WTC11 (cell line): ENCODE data around the gene CELSR2.

Experiments
- CREB1 ChIP-seq: sonication (generic); formaldehyde crosslinking; IDR thresholded peaks from 2 replicates; pipeline ENCODE4 v1.8.0; 2023; ENCODE audit warnings: mild to moderate bottlenecking, missing genetic modification reagents
- CTCF ChIP-seq: fragments of 200-600 bp; IDR thresholded peaks from 2 replicates; pipeline ENCODE4 v1.8.0; 2022; ENCODE audit warnings: antibody characterized with exemption
- ETV6 ChIP-seq: sonication (generic); formaldehyde crosslinking; IDR thresholded peaks from 2 replicates; pipeline ENCODE4 v1.8.1; 2022; ENCODE audit warnings: mild to moderate bottlenecking, missing genetic modification reagents
- GABPB1 ChIP-seq: sonication (generic); formaldehyde crosslinking; IDR thresholded peaks from 2 replicates; pipeline ENCODE4 v1.8.1; 2023; ENCODE audit warnings: mild to moderate bottlenecking, missing genetic modification reagents
- NR3C1 ChIP-seq: sonication (generic); formaldehyde crosslinking; conservative IDR thresholded peaks from 2 replicates; pipeline ENCODE4 v1.8.1; 2023; ENCODE audit warnings: low read depth, mild to moderate bottlenecking, missing genetic modification reagents
- STAT6 ChIP-seq: sonication (generic); formaldehyde crosslinking; conservative IDR thresholded peaks from 2 replicates; pipeline ENCODE4 v1.8.1; 2023; ENCODE audit warnings: mild to moderate bottlenecking, low read depth, missing genetic modification reagents, moderate library complexity
- ZNF263 ChIP-seq: sonication (generic); formaldehyde crosslinking; IDR thresholded peaks from 2 replicates; pipeline ENCODE4 v1.8.1; 2022; ENCODE audit warnings: low read depth, mild to moderate bottlenecking, moderate library complexity, missing genetic modification reagents
- TF ChIP-seq, protein P1 (sequence below): sonication (generic); formaldehyde crosslinking; IDR thresholded peaks from 2 replicates; pipeline ENCODE4 v1.8.1; 2023; ENCODE audit warnings: mild to moderate bottlenecking, missing genetic modification reagents, borderline replicate concordance

- TF ChIP-seq GABPB1 (CRISPR knock-in tag) (no peak), STAT6 (CRISPR knock-in tag) (no peak), CREB1 (CRISPR knock-in tag) (no peak), NR3C1 (CRISPR knock-in tag) (no peak), ETV6 (CRISPR knock-in tag) (no peak), CTCF (no peak), ZNF263 (CRISPR knock-in tag) (no peak)
- TF ChIP-seq, protein P1, sequence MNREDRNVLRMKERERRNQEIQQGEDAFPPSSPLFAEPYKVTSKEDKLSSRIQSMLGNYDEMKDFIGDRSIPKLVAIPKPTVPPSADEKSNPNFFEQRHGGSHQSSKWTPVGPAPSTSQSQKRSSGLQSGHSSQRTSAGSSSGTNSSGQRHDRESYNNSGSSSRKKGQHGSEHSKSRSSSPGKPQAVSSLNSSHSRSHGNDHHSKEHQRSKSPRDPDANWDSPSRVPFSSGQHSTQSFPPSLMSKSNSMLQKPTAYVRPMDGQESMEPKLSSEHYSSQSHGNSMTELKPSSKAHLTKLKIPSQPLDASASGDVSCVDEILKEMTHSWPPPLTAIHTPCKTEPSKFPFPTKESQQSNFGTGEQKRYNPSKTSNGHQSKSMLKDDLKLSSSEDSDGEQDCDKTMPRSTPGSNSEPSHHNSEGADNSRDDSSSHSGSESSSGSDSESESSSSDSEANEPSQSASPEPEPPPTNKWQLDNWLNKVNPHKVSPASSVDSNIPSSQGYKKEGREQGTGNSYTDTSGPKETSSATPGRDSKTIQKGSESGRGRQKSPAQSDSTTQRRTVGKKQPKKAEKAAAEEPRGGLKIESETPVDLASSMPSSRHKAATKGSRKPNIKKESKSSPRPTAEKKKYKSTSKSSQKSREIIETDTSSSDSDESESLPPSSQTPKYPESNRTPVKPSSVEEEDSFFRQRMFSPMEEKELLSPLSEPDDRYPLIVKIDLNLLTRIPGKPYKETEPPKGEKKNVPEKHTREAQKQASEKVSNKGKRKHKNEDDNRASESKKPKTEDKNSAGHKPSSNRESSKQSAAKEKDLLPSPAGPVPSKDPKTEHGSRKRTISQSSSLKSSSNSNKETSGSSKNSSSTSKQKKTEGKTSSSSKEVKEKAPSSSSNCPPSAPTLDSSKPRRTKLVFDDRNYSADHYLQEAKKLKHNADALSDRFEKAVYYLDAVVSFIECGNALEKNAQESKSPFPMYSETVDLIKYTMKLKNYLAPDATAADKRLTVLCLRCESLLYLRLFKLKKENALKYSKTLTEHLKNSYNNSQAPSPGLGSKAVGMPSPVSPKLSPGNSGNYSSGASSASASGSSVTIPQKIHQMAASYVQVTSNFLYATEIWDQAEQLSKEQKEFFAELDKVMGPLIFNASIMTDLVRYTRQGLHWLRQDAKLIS (CRISPR knock-in tag): no peak
These were observed 2.2 kb downstream of the CELSR2 start for GRCh38 chr1:109251277-109252166.
